Activated T-cell treated with anti-CD3 and anti-CD28 coated beads, Interleukin-2, amount 50 U/mL, for 72 hours (primary cell): ENCODE data around the gene SLC26A11. TPM values are rescaled to one million over a fixed set of nuclear protein-coding genes. Genes with fewer than 3 reads are reported as not detected.
"Not testable (repeated sequence)": the region's sequence is repeated elsewhere in the genome, so short reads cannot be mapped to it uniquely, and the experiment has no call there.

Source experiments
- ATAC-seq, 2 donors: fragments of 150-1000 bp; cut with Tn5 transposase; replicated peaks in 1 of 2; 2 replicates each; pipeline ENCODE4 v1.10.0; 2021; ENCODE audit warnings: moderate library complexity in 2 of 2, mild to moderate bottlenecking in 1 of 2
- DNase-seq, 2 donors: peaks; one replicate each; pipeline ENCODE4 v3.0.0; 2021 to 2022; ENCODE audit warnings: mixed read lengths in 1 of 2
- H3K27ac Mint-ChIP-seq: one replicate; pipeline ENCODE4 v1.8.0; 2022; ENCODE audit warnings: mild to moderate bottlenecking, moderate library complexity, mixed read lengths
- H3K27me3 Mint-ChIP-seq: one replicate; pipeline ENCODE4 v1.8.0; 2022; ENCODE audit warnings: low read depth, mixed read lengths
- H3K36me3 Mint-ChIP-seq, 2 donors: one replicate each; pipeline ENCODE4 v1.8.0; 2022; ENCODE audit warnings: mixed read lengths in 2 of 2, mild to moderate bottlenecking in 1 of 2; ENCODE audit not compliant: insufficient read depth in 2 of 2
- H3K4me1 Mint-ChIP-seq: one replicate; pipeline ENCODE4 v1.8.0; 2022; ENCODE audit warnings: low read depth, mixed read lengths
- H3K4me3 Mint-ChIP-seq, 2 donors: one replicate each; pipeline ENCODE4 v1.8.0; 2022; ENCODE audit warnings: mild to moderate bottlenecking in 2 of 2, mixed read lengths in 2 of 2, moderate library complexity in 2 of 2
- H3K9me3 Mint-ChIP-seq, 2 donors: one replicate each; pipeline ENCODE4 v1.8.0; 2022; ENCODE audit warnings: mixed read lengths in 2 of 2
- total RNA-seq, 2 donors: library from RNA; stranded (reverse); gene quantifications; one replicate each; pipeline ENCODE4 v1.2.3, GENCODE V29; 2022

Gene SLC26A11
- total RNA-seq, 2 donors from 2014 or later = 25.9 to 28.8 TPM

- H3K36me3 Mint-ChIP-seq = no peaks in the 10 kb centered on the region
- H3K4me3 Mint-ChIP-seq = no peak overlapping the region
- no peak for DNase-seq
- no peaks in the 10 kb centered on the region for H3K27me3 Mint-ChIP-seq
- no peak for ATAC-seq
- peaks cover 8% of the 10 kb centered on the region for H3K4me1 Mint-ChIP-seq
- no peak overlapping the region for H3K27ac Mint-ChIP-seq
- H3K9me3 Mint-ChIP-seq = no peaks in the 10 kb centered on the region
These were observed 33.1 kb upstream of the SLC26A11 start for GRCh38 chr17:80187090-80187489.

GRCh38 chr17:80187515-80187941 lies 32.7 kb upstream of the SLC26A11 start:
- peaks cover 8% of the 10 kb centered on the region for H3K4me1 Mint-ChIP-seq
- H3K9me3 Mint-ChIP-seq = no peaks in the 10 kb centered on the region
- no peak overlapping the region for H3K27ac Mint-ChIP-seq
- no peaks in the 10 kb centered on the region for H3K27me3 Mint-ChIP-seq
- no peaks in the 10 kb centered on the region for H3K36me3 Mint-ChIP-seq
- DNase-seq (no peak), ATAC-seq (no peak)
- H3K4me3 Mint-ChIP-seq = no peak overlapping the region

DNA sequence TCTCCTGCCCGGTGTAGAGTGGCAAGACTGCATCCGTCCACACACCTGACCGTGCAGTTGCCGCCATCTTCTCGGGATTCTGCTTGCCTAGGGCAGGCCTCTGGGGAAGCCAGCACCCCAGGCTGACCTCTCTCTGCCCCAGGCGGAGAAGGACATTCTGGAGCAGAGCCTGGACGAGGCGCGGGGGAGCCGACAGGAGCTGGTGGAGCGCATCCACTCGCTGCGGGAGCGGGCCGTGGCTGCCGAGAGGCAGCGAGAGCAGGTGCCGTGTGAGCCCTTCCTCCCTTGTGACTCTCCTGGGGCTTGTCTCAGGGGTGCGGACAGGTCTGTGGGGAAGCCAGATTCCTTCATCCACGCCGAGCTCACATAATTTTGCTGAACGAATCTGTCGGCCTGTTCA lies 30.6 kb upstream of the SLC26A11 start:
- Mint-ChIP-seq H3K27me3 (no peaks in the 10 kb centered on the region), H3K36me3 (no peaks in the 10 kb centered on the region), H3K4me3 (no peak overlapping the region), H3K27ac (no peak overlapping the region), H3K4me1 (peaks cover 8% of the 10 kb centered on the region), H3K9me3 (peaks cover 0 to 3% of the 10 kb centered on the region in 2 donors)
- DNase-seq (no peak), ATAC-seq (no peak)

DNA sequence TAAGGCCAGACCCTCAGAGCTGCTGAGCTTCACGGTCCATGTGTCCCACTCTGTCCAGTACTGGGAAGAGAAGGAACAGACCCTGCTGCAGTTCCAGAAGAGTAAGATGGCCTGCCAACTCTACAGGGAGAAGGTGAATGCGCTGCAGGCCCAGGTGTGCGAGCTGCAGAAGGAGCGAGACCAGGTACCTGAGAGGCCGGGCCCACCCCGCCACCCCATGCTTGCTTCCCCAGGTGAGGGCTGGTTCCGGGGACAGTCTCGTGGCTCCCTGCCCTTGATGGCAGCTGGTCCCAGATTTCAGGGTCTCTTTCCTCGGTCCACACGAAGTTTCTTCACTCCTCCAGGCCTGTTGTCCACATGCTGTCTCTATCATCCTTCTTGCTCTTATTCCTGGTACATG lies 29.5 kb upstream of the SLC26A11 start:
- no peak for ATAC-seq
- Mint-ChIP-seq H3K4me1 (peaks cover 8% of the 10 kb centered on the region), H3K9me3 (peaks cover 0 to 3% of the 10 kb centered on the region in 2 donors), H3K27ac (no peak overlapping the region), H3K27me3 (no peaks in the 10 kb centered on the region), H3K36me3 (no peaks in the 10 kb centered on the region), H3K4me3 (no peak overlapping the region)
- no peak for DNase-seq

DNA sequence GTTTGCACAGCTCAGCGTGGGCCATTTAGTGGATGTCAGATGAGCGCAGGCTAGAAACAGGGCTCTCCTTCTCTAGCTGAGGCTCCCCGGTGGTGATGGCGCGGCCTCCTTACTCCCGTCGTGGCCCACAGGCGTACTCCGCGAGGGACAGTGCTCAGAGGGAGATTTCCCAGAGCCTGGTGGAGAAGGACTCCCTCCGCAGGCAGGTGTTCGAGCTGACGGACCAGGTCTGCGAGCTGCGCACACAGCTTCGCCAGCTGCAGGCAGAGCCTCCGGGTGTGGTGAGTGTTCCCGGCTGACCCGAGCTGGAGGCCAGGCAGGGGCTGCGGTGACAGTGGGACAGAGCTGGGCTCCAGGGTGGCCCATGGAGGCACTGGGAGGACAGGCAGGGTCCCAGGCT lies 29.0 kb upstream of the SLC26A11 start:
- Mint-ChIP-seq H3K9me3 (peaks cover 0 to 3% of the 10 kb centered on the region in 2 donors), H3K4me1 (peaks cover 8% of the 10 kb centered on the region), H3K27ac (no peak overlapping the region), H3K27me3 (no peaks in the 10 kb centered on the region), H3K36me3 (no peaks in the 10 kb centered on the region), H3K4me3 (no peak overlapping the region)
- ATAC-seq = no peak
- no peak for DNase-seq

GRCh38 chr17:80191865-80192661 lies 28.2 kb upstream of the SLC26A11 start:
- H3K4me3 Mint-ChIP-seq = no peak overlapping the region
- no peak for ATAC-seq
- H3K36me3 Mint-ChIP-seq = no peaks in the 10 kb centered on the region
- peaks cover 8% of the 10 kb centered on the region for H3K4me1 Mint-ChIP-seq
- no peak for DNase-seq
- peaks cover 0 to 3% of the 10 kb centered on the region in 2 donors for H3K9me3 Mint-ChIP-seq
- no peaks in the 10 kb centered on the region for H3K27me3 Mint-ChIP-seq
- H3K27ac Mint-ChIP-seq = no peak overlapping the region

DNA sequence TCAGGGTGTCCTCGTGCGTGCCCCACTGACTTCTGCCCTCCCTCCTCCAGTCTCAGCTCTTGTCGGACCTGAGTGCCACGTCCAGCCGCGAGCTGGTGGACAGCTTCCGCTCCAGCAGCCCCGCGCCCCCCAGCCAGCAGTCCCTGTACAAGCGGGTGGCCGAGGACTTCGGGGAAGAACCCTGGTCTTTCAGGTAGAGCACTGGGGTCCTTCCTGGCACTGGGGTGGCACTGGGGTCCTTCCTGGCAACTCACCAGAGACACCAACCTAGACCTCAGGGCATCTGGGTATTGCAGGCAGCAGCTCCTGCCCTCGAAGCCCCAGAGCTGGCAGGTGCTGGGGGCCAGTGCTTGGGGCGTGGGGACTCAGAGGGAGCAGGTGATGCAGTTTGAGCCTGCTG lies 25.1 kb upstream of the SLC26A11 start:
- Mint-ChIP-seq H3K4me3 (no peak overlapping the region), H3K9me3 (peaks cover 0 to 3% of the 10 kb centered on the region in 2 donors), H3K4me1 (peaks cover 6% of the 10 kb centered on the region), H3K27me3 (no peaks in the 10 kb centered on the region), H3K27ac (no peak overlapping the region), H3K36me3 (no peaks in the 10 kb centered on the region)
- DNase-seq (no peak), ATAC-seq (no peak)

GRCh38 chr17:80195671-80196529 lies 24.3 kb upstream of the SLC26A11 start:
- ATAC-seq (peak; percentile 59 to 74), DNase-seq (peak; percentile 47 to 79)
- no peak overlapping the region for H3K4me3 Mint-ChIP-seq
- no peaks in the 10 kb centered on the region for H3K36me3 Mint-ChIP-seq
- peaks cover 6% of the 10 kb centered on the region for H3K4me1 Mint-ChIP-seq
- peaks cover 0 to 3% of the 10 kb centered on the region in 2 donors for H3K9me3 Mint-ChIP-seq
- H3K27ac Mint-ChIP-seq = no peak overlapping the region
- H3K27me3 Mint-ChIP-seq = no peaks in the 10 kb centered on the region

DNA sequence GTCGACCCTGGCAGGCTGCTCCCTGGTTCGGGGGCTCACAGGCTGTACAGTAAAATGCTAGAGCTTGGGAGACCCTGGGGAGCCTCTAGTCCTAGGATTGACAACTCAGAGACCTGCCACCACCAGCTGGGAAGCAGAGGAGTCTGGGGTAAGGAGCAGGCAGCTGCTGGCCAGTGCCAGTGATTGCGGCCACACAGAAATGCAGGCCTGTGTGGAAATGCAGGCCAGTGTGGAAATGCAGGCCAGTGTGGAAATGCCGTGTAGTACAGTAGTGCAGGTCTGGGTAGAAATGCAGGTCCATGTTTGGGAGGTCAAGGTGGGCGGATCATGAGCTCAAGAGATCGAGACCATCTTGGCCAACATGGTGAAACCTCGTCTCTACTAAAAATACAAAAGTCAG lies 23.6 kb upstream of the SLC26A11 start:
- H3K27me3 Mint-ChIP-seq = no peaks in the 10 kb centered on the region
- H3K9me3 Mint-ChIP-seq = peaks cover 0 to 3% of the 10 kb centered on the region in 2 donors
- H3K27ac Mint-ChIP-seq = no peak overlapping the region
- no peaks in the 10 kb centered on the region for H3K36me3 Mint-ChIP-seq
- ATAC-seq (peak; percentile 6 to 14), DNase-seq (no peak)
- H3K4me3 Mint-ChIP-seq = no peak overlapping the region
- peaks cover 6% of the 10 kb centered on the region for H3K4me1 Mint-ChIP-seq

DNA sequence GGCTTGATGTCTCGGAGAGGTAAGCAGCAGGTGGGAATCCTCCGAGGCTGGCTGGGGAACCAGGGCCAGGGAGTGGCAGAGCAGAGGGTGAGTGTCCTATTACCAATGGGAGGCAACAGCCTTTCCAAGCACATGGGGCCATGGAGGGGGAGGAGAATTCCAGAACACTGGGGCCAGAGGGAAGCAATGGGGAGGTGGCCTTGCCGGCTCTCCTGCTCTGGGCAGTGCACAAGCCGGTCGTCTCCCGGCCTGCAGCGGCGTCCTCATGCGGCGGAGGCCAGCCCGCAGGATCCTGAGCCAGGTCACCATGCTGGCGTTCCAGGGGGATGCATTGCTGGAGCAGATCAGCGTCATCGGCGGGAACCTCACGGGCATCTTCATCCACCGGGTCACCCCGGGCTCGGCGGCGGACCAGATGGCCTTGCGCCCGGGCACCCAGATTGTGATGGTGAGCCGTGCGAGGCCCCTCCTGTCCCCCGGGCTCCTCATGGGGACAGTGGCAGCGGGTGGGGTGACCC lies 22.0 kb upstream of the SLC26A11 start:
- Mint-ChIP-seq H3K27ac (no peak overlapping the region), H3K4me1 (peaks cover 6% of the 10 kb centered on the region), H3K36me3 (no peaks in the 10 kb centered on the region), H3K4me3 (no peak overlapping the region), H3K9me3 (peaks cover 0 to 3% of the 10 kb centered on the region in 2 donors), H3K27me3 (no peaks in the 10 kb centered on the region)
- DNase-seq (no peak), ATAC-seq (no peak)

DNA sequence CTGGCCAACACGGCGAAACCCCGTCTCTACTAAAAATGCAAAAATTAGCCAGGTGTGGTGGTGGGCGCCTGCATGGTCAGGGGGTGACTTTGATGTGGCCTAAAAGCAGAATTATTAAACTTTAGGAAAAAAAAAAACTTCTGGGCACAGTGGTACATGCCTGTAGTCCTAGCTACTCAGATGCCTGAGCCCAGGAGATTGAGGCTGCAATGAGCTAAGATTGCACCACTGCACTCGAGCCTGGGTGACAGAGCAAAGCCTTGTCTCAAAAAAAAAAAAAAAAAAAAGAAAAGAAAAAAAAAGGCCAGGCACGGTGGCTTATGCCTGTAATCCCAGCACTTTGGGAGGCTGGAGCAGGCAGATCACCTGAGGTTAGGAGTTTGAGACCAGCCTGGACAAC lies 20.9 kb upstream of the SLC26A11 start:
- H3K36me3 Mint-ChIP-seq, H3K9me3 Mint-ChIP-seq, H3K4me1 Mint-ChIP-seq, H3K4me3 Mint-ChIP-seq, H3K27me3 Mint-ChIP-seq, DNase-seq, H3K27ac Mint-ChIP-seq, ATAC-seq: not testable (repeated sequence)

GRCh38 chr17:80201446-80201845 lies 18.8 kb upstream of the SLC26A11 start:
- Mint-ChIP-seq H3K4me1 (peaks cover 6% of the 10 kb centered on the region), H3K27me3 (no peaks in the 10 kb centered on the region), H3K27ac (no peak overlapping the region), H3K36me3 (no peaks in the 10 kb centered on the region), H3K4me3 (no peak overlapping the region), H3K9me3 (no peaks in the 10 kb centered on the region)
- ATAC-seq (no peak), DNase-seq (no peak)

- ATAC-seq (no peak), DNase-seq (no peak)
- Mint-ChIP-seq H3K9me3 (no peaks in the 10 kb centered on the region), H3K36me3 (no peaks in the 10 kb centered on the region), H3K4me3 (no peak overlapping the region), H3K27me3 (no peaks in the 10 kb centered on the region), H3K4me1 (peaks cover 6% of the 10 kb centered on the region), H3K27ac (no peak overlapping the region)
These were observed 18.0 kb upstream of the SLC26A11 start for GRCh38 chr17:80202197-80202596.
